CD4-positive, alpha-beta T cell treated with Interferon gamma for 1 hour (primary cell): ENCODE measurements around the gene EEF2.
A peak's percentile ranks its signal among the peaks of the same experiment; 100 is the strongest.
"Not testable (repeated sequence)": the region's sequence is repeated elsewhere in the genome, so short reads cannot be mapped to it uniquely, and the experiment has no call there.

Experiments used
- DNase-seq: peaks from one replicate; pipeline ENCODE4 v3.0.0-alpha.2; 2020

The EEF2 gene

DNA sequence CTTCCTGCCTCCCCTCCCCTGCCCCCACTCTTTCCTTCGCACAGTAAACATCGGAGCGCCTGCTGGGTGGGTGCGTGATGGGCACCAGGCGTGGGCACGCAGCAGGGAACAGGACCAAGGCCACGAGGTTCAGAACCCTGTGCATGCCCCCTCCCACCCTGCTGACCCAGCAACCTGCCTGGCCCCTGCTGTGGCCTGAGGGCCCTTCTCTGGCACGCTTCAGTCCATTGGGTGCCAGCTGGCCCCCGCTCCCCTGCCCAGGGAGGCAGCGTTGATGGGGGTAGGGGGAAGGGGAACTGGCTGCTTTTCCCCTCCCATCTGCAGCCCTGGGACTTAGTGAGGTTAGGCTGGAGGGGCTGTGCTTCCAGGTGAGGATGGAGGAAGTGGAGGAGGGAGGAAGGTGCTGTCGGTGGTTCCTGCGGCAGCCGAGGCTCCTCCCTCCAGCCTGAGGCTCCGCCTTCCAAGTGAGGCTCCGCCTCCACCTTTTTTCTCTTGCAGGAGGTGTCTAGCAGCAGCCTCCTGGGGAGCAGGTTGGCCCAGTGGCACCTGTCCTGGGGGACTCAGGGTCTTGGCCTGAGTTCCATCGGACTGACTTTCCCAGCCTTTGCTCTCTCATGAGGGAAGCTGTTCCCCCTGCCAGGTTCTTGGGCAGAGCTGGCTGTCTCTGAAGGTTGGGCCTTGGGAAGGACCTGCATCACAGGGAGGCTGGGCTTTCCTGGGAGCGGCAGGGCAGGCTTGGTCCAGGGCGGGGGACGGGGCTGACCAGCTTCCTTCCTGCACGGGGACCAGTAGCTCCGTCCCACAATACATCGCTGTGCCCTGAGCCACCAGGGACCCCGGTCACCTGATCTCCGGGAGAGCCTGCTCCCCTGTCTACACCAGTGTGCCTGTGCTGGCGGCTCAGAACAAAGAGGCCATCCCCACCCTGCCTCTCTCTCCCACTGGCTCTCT lies 29.6 kb upstream of the EEF2 start:
- peak; percentile 16 for DNase-seq

DNA sequence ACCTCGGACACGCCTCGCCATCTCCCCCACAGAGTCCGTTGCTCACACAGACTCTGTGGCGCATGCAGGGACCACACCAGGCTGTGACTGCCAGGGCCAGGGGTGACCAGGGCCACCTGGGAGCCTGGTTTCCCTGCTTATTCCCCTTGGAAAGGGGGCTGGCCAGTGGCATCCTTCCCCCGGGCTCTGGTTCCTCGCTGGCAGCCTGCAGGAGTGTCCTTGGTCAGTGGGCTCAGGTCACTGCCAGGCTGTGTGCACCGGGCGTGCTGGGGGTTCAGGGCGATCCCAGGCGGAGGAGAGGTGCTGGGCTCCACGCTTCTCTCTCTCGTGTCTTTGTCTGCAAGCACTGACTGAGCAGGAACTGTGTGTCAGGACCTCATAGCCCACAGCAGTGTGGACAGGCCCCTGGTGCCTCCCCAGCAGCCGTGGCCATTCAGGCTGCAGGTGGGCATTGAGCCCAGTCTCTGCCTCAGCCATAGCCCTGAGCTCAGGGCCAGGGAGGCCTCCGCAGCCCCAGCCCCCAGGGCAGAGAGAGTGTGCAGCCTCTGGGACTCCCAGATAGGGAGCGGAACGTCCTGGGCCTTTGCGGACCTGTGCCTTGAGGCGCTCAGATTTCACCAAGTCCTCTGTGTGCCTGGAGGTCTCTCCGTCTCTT lies 28.8 kb upstream of the EEF2 start:
- no peak for DNase-seq

DNA sequence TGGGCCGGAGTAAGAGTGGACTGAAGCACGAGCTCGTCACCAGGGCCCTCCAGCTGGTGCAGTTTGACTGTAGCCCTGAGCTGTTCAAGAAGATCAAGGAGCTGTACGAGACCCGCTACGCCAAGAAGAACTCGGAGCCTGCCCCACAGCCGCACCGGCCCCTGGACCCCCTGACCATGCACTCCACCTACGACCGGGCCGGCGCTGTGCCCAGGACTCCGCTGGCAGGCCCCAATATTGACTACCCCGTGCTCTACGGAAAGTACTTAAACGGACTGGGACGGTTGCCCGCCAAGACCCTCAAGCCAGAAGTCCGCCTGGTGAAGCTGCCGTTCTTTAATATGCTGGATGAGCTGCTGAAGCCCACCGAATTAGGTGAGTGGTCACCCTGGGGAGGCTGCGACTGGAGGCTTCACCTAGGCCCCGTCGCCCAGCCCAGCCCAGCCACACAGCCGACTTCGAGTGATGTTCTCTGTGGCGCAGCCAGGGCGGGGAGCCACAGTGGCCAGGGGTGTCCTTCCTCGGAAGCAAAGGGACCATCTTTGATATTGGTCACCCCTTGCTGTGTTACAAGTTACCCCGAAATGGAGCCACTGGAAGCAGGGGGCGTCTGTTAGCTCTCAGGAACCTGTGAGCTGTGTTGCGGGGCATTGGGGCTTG lies 27.8 kb upstream of the EEF2 start:
- no peak for DNase-seq

DNA sequence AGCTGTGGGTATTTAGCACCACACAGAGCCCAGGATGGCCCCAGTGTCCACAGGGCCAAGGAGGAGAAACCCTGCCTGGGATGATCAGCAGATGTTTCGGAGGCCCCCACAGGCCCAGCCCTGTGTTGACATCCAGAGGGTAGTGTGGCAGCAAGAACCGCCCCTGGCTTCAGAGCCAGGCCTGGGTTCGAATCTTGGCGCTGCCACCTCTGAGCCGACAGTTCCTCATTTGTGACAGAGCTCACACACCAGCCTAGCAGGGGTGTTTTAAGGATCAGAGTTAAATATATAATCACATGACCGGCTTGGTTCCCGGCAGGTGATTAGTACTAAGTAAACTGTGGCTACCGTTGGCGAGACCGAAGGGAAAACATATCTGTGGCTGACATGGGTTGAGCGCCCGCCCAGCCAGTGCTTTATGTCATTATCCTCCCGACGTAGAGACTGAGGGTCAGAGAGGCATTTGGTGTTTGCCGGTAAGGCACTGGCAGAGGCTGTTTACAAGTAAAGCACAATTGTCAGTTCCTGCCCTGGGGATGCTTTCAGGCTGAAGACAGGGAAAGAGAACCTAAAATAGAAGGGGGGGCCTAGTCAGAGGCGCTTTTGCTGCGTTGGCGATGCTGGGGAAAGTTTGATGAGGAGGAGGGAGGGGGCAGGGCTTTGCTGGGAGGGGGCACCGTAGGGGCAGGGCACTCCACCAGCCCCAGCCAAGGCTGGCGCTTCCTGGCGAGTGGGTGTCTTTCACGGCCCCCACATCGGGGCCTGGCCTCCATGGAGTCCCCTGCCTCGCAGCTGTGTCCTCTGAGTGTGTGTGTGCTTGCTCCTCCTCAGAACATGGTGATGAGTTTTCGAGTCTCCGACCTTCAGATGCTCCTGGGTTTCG lies 27.1 kb upstream of the EEF2 start:
- no peak for DNase-seq

DNA sequence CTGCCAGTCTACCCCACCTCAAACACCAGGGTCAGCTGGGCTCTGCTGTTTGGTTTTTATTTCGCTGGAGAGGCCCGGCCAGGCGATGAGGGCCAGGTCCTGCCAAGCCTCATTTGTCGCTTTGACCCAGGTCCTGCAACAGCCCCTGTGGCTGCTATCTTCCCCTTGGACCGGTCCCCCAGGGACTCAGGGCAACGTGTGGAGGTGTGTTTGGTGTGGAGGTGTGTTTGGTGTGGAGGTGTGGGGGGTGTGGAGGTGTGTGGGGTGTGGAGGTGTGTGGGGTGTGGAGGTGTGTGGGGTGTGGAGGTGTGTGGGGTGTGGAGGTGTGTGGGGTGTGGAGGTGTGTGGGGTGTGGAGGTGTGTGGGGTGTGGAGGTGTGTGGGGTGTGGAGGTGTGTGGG lies 26.2 kb upstream of the EEF2 start:
- DNase-seq = not testable (repeated sequence)

DNA sequence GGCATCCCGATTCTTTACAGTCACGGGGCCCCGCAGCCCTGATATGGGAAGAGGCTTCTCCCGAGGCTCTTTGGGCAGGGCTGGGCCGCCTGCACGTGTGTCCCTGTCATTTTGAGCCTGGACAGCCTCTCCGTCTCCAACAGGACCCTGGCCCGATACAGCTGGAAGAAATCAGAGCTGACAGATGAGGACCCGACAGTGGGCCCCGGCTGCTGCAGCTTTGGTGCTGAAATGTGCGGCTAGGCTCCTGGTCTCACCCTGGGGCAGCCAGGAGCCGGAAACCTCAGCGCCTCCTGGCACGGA lies 25.5 kb upstream of the EEF2 start:
- no peak for DNase-seq

DNA sequence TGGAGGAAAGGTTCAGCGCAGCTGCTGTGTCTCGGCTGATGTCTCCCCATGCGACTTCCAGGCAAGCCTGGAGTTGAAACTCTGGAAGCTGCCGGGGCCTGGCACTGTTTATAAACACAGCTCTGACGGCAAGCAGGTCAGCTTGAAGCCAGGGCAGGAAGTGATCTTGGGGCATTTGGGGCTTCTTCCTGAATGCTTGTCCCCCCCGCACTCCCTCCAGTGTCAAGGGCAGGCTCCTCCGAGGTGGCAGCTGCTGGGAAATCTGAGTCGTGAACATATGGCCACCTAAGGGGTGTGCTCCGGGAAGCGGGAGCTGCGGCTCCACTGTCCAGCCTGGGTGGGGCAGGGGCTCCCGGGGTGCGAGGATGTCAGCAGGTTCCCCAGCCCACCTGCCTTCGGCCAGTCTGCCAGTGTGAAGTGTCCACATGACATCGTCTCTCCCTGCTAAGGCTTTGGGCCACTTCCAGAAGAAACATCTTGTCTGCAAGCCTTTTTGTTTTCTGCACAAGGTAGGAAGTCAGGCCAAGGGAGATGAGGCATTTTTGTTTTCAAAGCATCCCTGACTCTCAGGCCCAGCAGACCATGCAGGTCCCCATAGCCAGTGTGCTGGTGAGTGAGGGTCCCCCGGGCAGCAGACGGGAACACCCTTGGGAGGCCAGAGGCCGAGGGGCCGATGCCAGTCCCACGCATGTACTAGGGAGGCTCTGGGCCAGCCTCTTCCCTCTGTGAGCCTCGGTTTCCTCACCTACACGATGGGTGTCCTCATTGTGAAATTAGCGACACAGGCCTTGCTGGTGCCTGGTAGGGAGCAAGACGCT lies 24.9 kb upstream of the EEF2 start:
- DNase-seq = no peak

DNA sequence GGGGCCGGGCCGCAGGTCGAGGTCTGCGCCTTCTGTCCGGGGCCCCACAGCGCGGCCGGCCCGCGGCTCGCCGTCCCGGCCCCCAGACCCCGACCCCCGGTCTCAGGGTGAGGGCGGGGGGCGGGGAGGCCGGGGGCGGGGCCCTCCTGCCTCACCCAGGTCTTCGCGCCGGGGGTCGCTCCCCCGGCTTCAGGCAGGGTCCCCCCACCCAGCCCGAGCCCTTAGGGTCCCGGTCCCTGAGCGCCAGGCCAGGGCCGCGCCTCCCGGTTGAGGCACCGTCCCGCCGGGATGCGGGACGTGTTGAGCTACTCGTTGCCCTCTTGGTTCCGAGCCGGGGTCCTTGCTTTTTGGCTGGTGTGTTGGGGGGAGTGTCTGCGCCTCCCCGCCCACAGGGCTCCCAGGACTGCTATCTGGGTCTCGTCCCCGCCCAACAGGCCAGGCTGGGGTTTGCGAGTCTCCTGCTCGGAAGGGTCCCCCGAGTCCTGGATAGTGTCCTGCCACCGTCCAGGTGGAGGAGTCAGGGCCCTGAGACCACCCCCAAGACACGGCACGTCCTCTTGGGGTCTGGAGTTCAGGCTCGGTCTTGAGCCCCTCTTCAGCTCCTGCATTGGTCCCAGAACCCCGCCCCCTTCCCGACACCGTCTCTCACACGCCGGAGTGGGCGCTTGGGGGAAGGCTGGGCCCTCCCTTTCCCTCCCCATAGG lies 22.7 kb upstream of the EEF2 start:
- no peak for DNase-seq

DNA sequence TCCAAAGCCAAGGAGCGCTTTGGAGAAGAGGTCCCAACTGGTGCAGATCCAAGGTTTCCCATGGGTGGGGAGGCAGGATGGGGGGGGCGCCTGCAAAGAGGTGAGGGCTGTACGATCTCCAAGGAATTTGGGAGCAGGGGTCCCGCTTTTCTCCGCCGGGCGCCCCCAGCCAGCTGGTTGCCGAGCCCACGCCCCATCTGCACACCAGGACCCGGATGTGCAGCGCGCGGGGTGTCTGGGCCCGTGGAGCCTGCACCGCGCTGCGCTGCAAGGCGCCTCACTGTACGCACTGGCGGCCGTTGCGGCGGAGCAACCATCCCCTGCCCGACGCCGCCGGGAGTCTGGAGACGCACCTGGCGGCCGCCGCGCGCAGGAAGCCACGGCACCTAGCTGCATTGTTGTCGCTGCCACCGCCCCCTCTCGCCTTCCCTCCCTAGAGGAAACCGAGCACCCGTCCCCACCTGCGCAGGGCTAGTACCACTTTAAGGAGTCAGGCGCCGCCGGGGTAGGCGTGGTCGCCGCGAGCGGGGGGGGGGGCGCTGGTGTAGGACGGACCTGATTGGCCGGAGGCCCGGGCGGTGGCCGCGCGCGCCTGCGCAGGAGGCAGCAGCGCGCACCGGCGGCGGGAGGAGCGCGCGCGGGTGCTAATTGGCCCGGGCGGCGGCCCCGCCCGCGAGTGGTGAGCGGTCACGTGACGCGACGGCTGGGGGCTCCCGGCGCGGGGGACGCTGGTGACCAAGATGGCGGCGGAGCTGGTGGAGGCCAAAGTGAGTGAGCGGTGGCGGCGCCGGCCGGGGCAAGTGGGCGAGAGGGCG lies 22.0 kb upstream of the EEF2 start, which contains the start of gene PIAS4:
Gene PIAS4 (plus strand): TSS at position 716 of the 815 bp plus-strand sequence. CDS start 25 bp downstream, at position 741.
- DNase-seq = peak; percentile 96

DNA sequence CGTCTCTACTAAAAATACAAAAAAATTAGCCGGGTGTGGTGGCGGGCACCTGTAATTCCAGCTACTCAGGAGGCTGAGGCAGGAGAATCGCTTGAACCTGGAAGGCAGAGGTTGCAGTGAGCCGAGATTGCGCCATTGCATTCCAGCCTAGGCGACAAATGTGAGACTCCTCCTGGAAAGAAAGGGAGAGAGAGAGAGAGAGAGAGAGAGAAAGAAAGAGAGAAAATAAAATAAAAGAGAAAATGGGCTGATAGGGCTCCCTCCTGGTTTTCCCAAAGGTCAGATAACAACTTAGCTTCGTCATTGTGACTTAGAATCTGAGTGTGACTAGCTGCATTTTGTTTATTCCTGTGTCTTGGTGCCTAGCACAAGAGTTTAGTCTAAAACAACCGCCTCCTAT lies 20.2 kb upstream of the EEF2 start:
- not testable (repeated sequence) for DNase-seq

DNA sequence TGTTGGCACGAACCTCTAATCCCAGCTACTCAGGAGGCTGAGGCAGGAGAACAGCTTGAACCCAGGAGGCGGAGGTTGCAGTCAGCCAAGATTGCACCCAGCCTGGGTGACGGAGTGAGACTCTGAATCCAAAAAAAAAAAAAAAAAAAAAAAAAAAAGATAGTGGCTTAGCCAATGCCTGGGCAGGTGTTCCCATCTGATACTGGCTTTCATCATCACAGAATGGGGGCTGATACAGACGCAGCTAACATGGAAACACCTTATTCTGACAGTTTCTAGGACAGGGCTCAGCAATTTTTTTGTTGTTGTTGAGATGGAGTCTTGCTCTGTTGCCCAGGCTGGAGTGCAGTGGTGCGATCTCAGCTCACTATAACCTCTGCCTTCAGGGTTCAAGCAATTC lies 15.5 kb upstream of the EEF2 start:
- DNase-seq = not testable (repeated sequence)

DNA sequence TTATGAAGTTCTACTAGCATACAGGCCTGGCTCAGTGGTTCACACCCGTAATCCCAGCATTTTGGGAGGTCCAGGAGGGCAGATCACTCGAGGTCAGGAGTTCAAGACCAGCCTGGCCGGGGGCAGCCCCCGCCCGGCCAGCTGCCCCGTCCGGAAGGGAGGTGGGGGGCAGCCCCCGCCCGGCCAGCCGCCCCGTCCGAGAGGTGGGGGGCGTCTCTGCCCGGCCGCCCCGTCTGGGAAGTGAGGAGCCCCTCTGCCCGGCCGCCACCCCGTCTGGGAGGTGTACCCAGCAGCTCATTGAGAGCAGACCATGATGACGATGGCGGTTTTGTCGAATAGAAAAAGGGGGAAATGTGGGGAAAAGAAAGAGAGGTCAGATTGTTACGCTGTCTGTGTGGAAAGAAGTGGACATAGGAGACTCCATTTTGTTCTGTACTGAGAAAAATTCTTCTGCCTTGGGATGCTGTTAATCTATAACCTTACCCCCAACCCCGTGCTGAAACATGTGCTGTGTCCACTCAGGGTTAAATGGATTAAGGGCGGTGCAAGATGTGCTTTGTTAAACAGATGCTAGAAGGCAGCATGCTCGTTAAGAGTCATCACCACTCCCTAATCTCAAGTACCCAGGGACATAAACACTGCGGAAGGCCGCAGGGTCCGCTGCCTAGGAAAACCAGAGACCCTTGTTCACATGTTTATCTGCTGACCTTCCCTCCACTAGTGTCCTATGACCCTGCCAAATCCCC lies 13.6 kb upstream of the EEF2 start:
- DNase-seq = not testable (repeated sequence)

DNA sequence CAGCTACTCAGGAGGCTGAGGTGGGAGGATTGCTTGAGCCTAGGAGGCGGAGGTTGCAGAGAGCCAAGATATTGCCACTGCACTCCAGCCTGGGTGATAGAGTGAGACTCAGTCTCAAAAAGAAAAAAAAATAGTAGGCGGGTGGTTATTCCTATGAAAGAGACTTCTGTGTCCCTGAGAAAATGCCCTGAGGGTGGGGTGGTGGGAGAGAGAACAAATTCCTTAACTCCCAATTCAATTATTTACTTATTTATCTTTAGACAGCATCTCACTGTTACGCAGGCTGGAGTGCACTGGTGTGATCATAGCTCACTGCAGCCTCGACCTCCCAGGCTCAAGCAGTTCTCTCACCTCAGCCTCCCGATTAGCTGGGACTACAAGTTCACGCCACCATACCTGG lies 10.3 kb upstream of the EEF2 start:
- no peak for DNase-seq

DNA sequence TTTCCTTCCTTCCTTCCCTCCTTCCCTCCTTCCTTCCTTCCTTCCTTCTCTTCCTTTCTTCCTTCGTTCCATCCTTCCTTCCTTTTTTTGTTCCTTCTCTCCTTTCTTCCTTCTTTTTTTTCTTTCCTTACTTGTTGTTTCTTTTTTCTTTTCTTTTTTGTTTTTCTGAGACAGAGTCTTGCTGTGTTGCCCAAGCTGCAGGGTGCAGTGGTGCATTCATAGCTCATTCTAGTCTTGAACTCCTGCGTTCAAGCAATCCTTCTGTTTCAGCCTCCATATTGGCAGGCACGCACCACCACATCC lies 5.5 kb upstream of the EEF2 start:
- DNase-seq = no peak

DNA sequence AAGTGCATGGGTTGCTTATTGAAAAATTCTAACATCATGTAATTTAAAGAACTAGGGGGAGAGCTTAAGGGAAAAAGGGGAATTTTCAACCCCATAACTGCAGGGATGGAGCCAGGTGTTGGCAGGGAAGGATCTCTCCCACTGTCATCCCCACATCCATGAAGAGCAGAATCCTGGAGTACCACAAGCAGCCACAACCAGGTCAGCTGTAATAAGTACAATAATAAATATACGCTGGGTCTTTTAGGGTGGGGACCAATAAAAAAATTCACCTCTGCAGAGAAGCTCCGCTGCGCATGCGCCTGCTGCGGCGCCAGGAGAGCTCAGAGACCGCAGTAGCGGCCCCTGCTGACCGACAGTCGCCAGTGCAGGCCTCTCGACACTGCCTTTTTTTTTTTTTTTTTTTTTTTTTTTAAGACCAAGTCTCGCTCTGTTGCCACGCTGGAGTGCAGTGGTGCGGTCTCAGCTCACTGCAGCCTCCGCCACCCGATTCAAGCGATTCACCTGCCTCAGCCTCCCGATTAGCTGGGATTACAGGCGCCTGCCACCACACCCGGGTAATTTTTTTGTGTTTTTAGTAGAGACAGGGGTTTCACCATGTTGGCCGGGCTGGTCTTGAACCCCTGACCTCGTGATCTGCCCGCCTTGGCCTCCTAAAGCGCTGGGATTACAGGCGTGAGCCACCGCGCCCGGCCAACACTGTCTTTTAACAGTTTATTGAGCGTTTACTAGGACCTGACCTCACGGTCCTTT lies 2.5 kb upstream of the EEF2 start:
- DNase-seq = peak; percentile 91

DNA sequence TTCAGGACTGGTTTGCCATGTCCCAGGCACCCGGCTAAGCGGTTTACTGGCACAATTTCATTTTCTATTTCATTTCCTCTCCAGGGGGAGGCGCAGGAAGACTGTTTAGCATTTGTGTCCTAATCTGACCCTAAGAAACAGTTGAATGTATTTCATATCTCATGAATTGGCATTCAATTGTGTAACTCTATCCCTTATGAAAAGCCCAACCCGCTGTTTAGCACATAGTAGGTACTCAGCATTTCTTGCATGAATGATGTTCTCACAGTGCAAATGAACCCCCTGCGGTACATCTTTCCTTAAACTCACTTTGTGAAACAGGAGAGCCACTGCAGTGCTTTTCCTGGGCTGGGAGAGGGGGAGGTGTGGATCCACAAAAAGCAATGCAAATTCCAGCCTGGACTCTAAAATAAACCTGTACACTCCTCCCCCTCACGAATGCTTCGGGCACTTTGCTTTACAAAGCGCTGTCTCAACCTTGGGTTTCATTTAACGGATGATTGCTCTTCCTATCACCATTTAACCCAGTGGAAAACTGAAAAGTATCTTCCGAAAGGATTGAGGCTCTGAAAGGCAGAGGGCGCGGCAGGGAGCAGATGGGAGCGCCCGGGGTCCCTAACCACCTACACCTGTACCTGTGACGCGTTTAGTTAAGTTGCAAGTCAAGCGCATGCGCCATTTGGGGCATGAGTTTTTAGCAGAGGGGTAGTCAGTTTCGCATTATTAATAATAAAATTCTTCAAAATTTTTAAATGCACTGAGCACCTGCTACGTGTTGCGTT lies 1.2 kb upstream of the EEF2 start:
- DNase-seq = peak; percentile 66

DNA sequence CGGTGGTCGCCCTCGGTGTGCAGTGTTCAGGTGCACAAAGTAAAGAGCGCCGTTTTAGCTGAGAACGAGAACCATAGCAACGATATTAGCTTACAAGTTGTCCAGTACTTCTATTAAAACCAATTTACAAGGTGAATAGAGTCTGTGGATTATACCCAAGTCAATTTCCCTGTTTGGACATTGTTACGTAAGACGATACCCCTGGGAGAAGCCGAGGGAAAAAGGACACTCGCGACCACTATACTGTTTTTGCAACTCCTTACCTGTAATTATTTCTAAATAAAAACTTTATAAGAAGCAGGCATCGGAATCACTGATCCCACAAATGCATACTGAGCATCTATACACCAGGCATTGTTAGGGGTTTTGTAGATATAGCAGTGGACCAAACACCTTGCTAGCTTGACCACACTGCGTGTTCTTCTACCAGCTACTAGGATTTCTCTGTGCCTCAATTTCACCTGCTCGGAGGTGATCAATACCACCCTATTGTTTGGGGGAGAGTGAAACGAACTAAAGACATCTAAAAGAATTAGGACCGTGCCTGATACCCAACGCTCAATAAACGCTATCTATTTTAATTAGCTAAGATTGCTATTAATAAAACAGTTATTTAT lies 488 bp upstream of the EEF2 start:
- DNase-seq = no peak

DNA sequence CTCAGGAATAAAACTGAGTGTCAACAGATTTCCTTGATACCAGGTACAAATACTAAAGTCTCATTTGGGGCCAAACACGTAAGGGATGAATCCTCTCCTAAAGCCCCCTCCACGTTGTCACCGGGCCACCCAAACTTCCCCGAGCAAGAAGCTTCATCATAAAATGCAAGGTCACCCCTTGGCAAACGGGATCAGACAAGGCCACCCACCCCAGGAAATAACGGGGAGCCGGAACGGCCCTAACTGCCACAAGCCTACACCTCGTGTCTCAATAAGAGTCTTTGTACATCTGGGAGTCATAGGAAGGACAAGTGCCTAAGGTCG lies 717 bp downstream of the EEF2 start:
- DNase-seq = no peak
